OCI-LY7 (cell line): Measurements from ENCODE around the gene STXBP3. TPM values are rescaled to one million over a fixed set of nuclear protein-coding genes. Genes with fewer than 3 reads are reported as not detected.
A peak's percentile ranks its signal among the peaks of the same experiment; 100 is the strongest.

Source experiments
- BruUV-seq: library from RNA; stranded (reverse); fragments of 400-500 nt; replicated peaks from 2 replicates; lab custom pipeline; 2021; lab: Mats Ljungman, UMichigan
- CTCF ChIA-PET: fragments of 300-600 bp; sonication (Branson Sonifier 250); formaldehyde crosslinking; loops from one replicate; lab custom pipeline; 2022; ENCODE audit warnings: antibody characterized with exemption; ENCODE audit not compliant: unreplicated experiment; lab: Charles Lee
- POLR2A ChIA-PET: fragments of 300-600 bp; sonication (Branson Sonifier 250); formaldehyde crosslinking; loops from one replicate; lab custom pipeline; 2022; ENCODE audit warnings: antibody characterized with exemption; lab: Charles Lee
- DNase-seq: peaks from one replicate; pipeline ENCODE4 v3.0.0-alpha.2; 2015; ENCODE audit warnings: low spot score
- H2AFZ ChIP-seq: fragments of 200-600 bp; sonication (generic), shearing (Covaris generic); 2 replicates; pipeline ENCODE4 v1.6.1; 2014; ENCODE audit warnings: mild to moderate bottlenecking, antibody characterized with exemption, low read length, moderate library complexity
- H3K27ac ChIP-seq: fragments of 200-600 bp; sonication (generic); 2 replicates; pipeline ENCODE4 v1.5.1; 2014; ENCODE audit warnings: mixed run types, low read depth, mild to moderate bottlenecking, moderate library complexity, low read length, inconsistent platforms; ENCODE audit not compliant: poor library complexity, severe bottlenecking
- H3K36me3 ChIP-seq: fragments of 200-600 bp; sonication (generic); 2 replicates; pipeline ENCODE4 v1.6.1; 2014; ENCODE audit warnings: mild to moderate bottlenecking, antibody characterized with exemption, low read length, moderate library complexity, mixed read lengths; ENCODE audit not compliant: insufficient read depth
- H3K4me1 ChIP-seq: fragments of 200-600 bp; sonication (generic); 2 replicates; pipeline ENCODE4 v1.5.1; 2014; ENCODE audit warnings: mild to moderate bottlenecking, low read length; ENCODE audit not compliant: insufficient read depth, poor library complexity, severe bottlenecking
- H3K4me2 ChIP-seq: fragments of 200-600 bp; sonication (generic); 2 replicates; pipeline ENCODE4 v1.6.1; 2014; ENCODE audit warnings: mild to moderate bottlenecking, low read length
- H3K4me3 ChIP-seq: fragments of 200-600 bp; sonication (generic); 2 replicates; pipeline ENCODE4 v1.5.1; 2014; ENCODE audit warnings: mild to moderate bottlenecking, low read depth, low read length; ENCODE audit not compliant: poor library complexity, severe bottlenecking
- H3K79me2 ChIP-seq: fragments of 200-600 bp; sonication (generic); 2 replicates; pipeline ENCODE4 v1.6.1; 2016; ENCODE audit warnings: low read depth, mild to moderate bottlenecking, low read length, moderate library complexity, mixed read lengths; ENCODE audit not compliant: insufficient read depth
- H3K9me2 ChIP-seq: fragments of 200-600 bp; sonication (generic); 2 replicates; pipeline ENCODE4 v1.6.1; 2016; ENCODE audit warnings: mild to moderate bottlenecking, low read length, mixed read lengths; ENCODE audit not compliant: insufficient read depth
- H3K9me3 ChIP-seq: fragments of 200-600 bp; sonication (generic); 2 replicates; pipeline ENCODE4 v1.6.1; 2014; ENCODE audit warnings: mild to moderate bottlenecking, mixed run types, low read length, mixed read lengths
- H4K20me1 ChIP-seq: fragments of 200-600 bp; sonication (generic); 2 replicates; pipeline ENCODE4 v1.6.1; 2014; ENCODE audit warnings: mild to moderate bottlenecking, antibody characterized with exemption, low read length, moderate library complexity, mixed read lengths; ENCODE audit not compliant: insufficient read depth
- CTCF ChIP-seq: fragments of 200-600 bp; sonication (generic); conservative IDR thresholded peaks from 2 replicates; pipeline ENCODE4 v1.5.1; 2014; ENCODE audit warnings: mild to moderate bottlenecking, antibody characterized with exemption, low read length, moderate library complexity, mixed read lengths
- EZH2phosphoT487 ChIP-seq: fragments of 200-600 bp; sonication (generic); IDR thresholded peaks from 2 replicates; pipeline ENCODE4 v1.6.1; 2018; ENCODE audit warnings: low read depth, borderline replicate concordance, mild to moderate bottlenecking, mixed run types, antibody characterized with exemption, low read length, moderate library complexity, mixed read lengths
- intact Hi-C: fragments of 100-400 bp; cut with micrococcal nuclease; formaldehyde crosslinking; loops from one replicate; pipeline ENCODE4 v1.10.0; 2022; ENCODE audit not compliant: unreplicated experiment
- total RNA-seq, 2 experiments: library from RNA; depleted of rRNA in 1 of 2; stranded (reverse); fragments of >200 nt in 1 of 2; shearing (Covaris generic) in 1 of 2; gene quantifications; 2 replicates each; pipeline ENCODE4 v1.2.3, GENCODE V29; 2014 to 2022

STXBP3 gene
- total RNA-seq, 2 experiments from 2014 or later, result 27.7 to 38.2 TPM

- Histone ChIP-seq H2AFZ (0 out of 2 replicates have a peak overlapping the region, but pooled peaks have one; percentile 42), H3K9me3 (no peaks in the 10 kb centered on the region), H3K4me1 (no peaks in the 10 kb centered on the region), H3K79me2 (no peaks in the 10 kb centered on the region), H3K4me3 (no peak overlapping the region), H3K27ac (no peak overlapping the region), H3K36me3 (no peaks in the 10 kb centered on the region), H3K9me2 (no peaks in the 10 kb centered on the region), H4K20me1 (no peaks in the 10 kb centered on the region), H3K4me2 (no peak overlapping the region)
- TF ChIP-seq EZH2phosphoT487 (no peak), CTCF (no peak)
- ChIA-PET POLR2A (interaction anchor here (0.6 to 1.1 kb wide), 3 partner anchors 15 to 85 kb away, joined by 3 to 5 read pairs (median 3); no protein-coding TSS in a partner anchor), CTCF (no interaction called here)
- no peak for DNase-seq
- intact Hi-C loops, result no loop called here
- BruUV-seq, result no TSS peak
Observed at GRCh38 chr1:108722292-108722691, 24.2 kb upstream of the STXBP3 start.

- no peak for DNase-seq
- H3K4me1 ChIP-seq, result no peaks in the 10 kb centered on the region
- no peaks in the 10 kb centered on the region for H4K20me1 ChIP-seq
- no peaks in the 10 kb centered on the region for H3K9me3 ChIP-seq
- intact Hi-C loops, result no loop called here
- H3K4me3 ChIP-seq, result no peak overlapping the region
- BruUV-seq, result no TSS peak
- ChIA-PET CTCF (no interaction called here), POLR2A (no interaction called here)
- no peak overlapping the region for H3K27ac ChIP-seq
- TF ChIP-seq EZH2phosphoT487 (no peak), CTCF (no peak)
- no peaks in the 10 kb centered on the region for H3K36me3 ChIP-seq
- H3K9me2 ChIP-seq, result no peaks in the 10 kb centered on the region
- no peak overlapping the region for H3K4me2 ChIP-seq
- no peak overlapping the region for H2AFZ ChIP-seq
- no peaks in the 10 kb centered on the region for H3K79me2 ChIP-seq
Observed at GRCh38 chr1:108725906-108726305, 20.6 kb upstream of the STXBP3 start.

GRCh38 chr1:108728327-108728923 is 18.0 kb upstream of the STXBP3 start:
- Histone ChIP-seq H3K9me3 (no peaks in the 10 kb centered on the region), H3K36me3 (no peaks in the 10 kb centered on the region), H3K79me2 (no peaks in the 10 kb centered on the region), H3K4me3 (no peak overlapping the region), H3K4me1 (no peaks in the 10 kb centered on the region), H3K9me2 (no peaks in the 10 kb centered on the region), H2AFZ (no peak overlapping the region), H3K4me2 (no peak overlapping the region), H3K27ac (no peak overlapping the region), H4K20me1 (no peaks in the 10 kb centered on the region)
- BruUV-seq, result no TSS peak
- CTCF ChIA-PET, result no interaction called here
- DNase-seq, result no peak
- POLR2A ChIA-PET, result no interaction called here
- intact Hi-C loops, result no loop called here
- TF ChIP-seq CTCF (no peak), EZH2phosphoT487 (no peak)
